CD4-positive, alpha-beta T cell treated with Interleukin-2 at 100 ng/mL for 4 hours (primary cell): Measurements from ENCODE around the gene HNRNPD.
"Not testable (repeated sequence)": the region's sequence is repeated elsewhere in the genome, so short reads cannot be mapped to it uniquely, and the experiment has no call there.

Source experiments
- DNase-seq: peaks from one replicate; pipeline ENCODE4 v3.0.0-alpha.2; 2020; ENCODE audit warnings: low spot score

The HNRNPD gene

GRCh38 chr4:82373816-82374625 lies at the start of gene HNRNPD:
Gene HNRNPD (minus strand): TSS chr4:82373991. CDS start chr4:82373678, 313 bp downstream.
- peak; percentile 97 for DNase-seq

- no peak for DNase-seq
These were observed 48.8 kb upstream of the HNRNPD start for GRCh38 chr4:82422616-82423015.

- no peak for DNase-seq
These were observed 48.2 kb upstream of the HNRNPD start for GRCh38 chr4:82421796-82422560.

- no peak for DNase-seq
These were observed 45.7 kb upstream of the HNRNPD start for GRCh38 chr4:82419451-82419850.

GRCh38 chr4:82415922-82416365 lies 42.2 kb upstream of the HNRNPD start:
- DNase-seq: no peak

GRCh38 chr4:82415061-82415460 lies 41.3 kb upstream of the HNRNPD start:
- DNase-seq: not testable (repeated sequence)

GRCh38 chr4:82403725-82404124 lies 29.9 kb upstream of the HNRNPD start:
- no peak for DNase-seq

- DNase-seq: no peak
These were observed 28.5 kb upstream of the HNRNPD start for GRCh38 chr4:82402196-82402775.

GRCh38 chr4:82401600-82401999 lies 27.8 kb upstream of the HNRNPD start:
- no peak for DNase-seq

- DNase-seq: no peak
These were observed 24.5 kb upstream of the HNRNPD start for GRCh38 chr4:82398263-82398662.

GRCh38 chr4:82397527-82397926 lies 23.7 kb upstream of the HNRNPD start:
- DNase-seq: no peak

- DNase-seq: no peak
These were observed 21.1 kb upstream of the HNRNPD start for GRCh38 chr4:82394896-82395295.

- not testable (repeated sequence) for DNase-seq
These were observed 16.3 kb upstream of the HNRNPD start for GRCh38 chr4:82390061-82390460.

GRCh38 chr4:82388405-82388804 lies 14.6 kb upstream of the HNRNPD start:
- no peak for DNase-seq

GRCh38 chr4:82386312-82386711 lies 12.5 kb upstream of the HNRNPD start:
- not testable (repeated sequence) for DNase-seq

GRCh38 chr4:82382751-82383150 lies 9.0 kb upstream of the HNRNPD start:
- no peak for DNase-seq

GRCh38 chr4:82381661-82382296 lies 8.0 kb upstream of the HNRNPD start:
- no peak for DNase-seq

GRCh38 chr4:82381235-82381634 lies 7.4 kb upstream of the HNRNPD start:
- no peak for DNase-seq

- DNase-seq: no peak
These were observed 7.0 kb upstream of the HNRNPD start for GRCh38 chr4:82380831-82381230.

GRCh38 chr4:82380344-82380743 lies 6.6 kb upstream of the HNRNPD start:
- no peak for DNase-seq

GRCh38 chr4:82376109-82376508 lies 2.3 kb upstream of the HNRNPD start:
- DNase-seq: no peak

GRCh38 chr4:82373486-82373815 lies 340 bp downstream of the HNRNPD start:
- no peak for DNase-seq
